SK-N-SH (cell line): ENCODE data around the gene PAEP.

ENCODE experiments used
- CTCF ChIP-seq: fragments of 200-600 bp; sonication (generic); IDR thresholded peaks from 2 replicates; pipeline ENCODE4 v1.6.1; 2017; ENCODE audit warnings: antibody characterized with exemption, mild to moderate bottlenecking, moderate library complexity
- ELF1 ChIP-seq: IDR thresholded peaks from 2 replicates; pipeline ENCODE4 v1.4.0; 2012
- EP300 ChIP-seq, 2 experiments: IDR thresholded peaks; 2 replicates each; pipeline versions ENCODE4 v1.4.0 to v1.6.1; 2012; ENCODE audit warnings: borderline replicate concordance in 1 of 2, low read depth in 1 of 2, low read length in 1 of 2
- MAX ChIP-seq: IDR thresholded peaks from 2 replicates; pipeline ENCODE4 v1.4.0; 2012; ENCODE audit warnings: low read depth
- POLR2AphosphoS5 ChIP-seq: IDR thresholded peaks from 2 replicates; pipeline ENCODE4 v1.6.1; 2012; ENCODE audit warnings: low read depth, low read length
- RAD21 ChIP-seq: IDR thresholded peaks from 2 replicates; pipeline ENCODE4 v1.6.1; 2012; ENCODE audit warnings: mild to moderate bottlenecking, low read length
- RFX5 ChIP-seq: IDR thresholded peaks from 2 replicates; pipeline ENCODE4 v1.6.1; 2012; ENCODE audit warnings: mild to moderate bottlenecking, improper control_type of control experiment, low read length
- SIN3A ChIP-seq: IDR thresholded peaks from 2 replicates; pipeline ENCODE4 v1.6.1; 2012; ENCODE audit warnings: low read depth, mild to moderate bottlenecking, low read length, moderate library complexity, borderline replicate concordance

- no peak for TF ChIP-seq EP300 (IDR thresholded peaks at IDR 0.05; ENCODE audit: borderline replicate concordance in 1 of 2, low read depth in 1 of 2, low read length in 1 of 2)
- TF ChIP-seq CTCF: no peak
- no peak for TF ChIP-seq MAX
- TF ChIP-seq RFX5: no peak
- no peak for TF ChIP-seq POLR2AphosphoS5
- TF ChIP-seq RAD21: no peak
- no peak for TF ChIP-seq ELF1
- no peak for TF ChIP-seq SIN3A
These were observed 2.3 kb downstream of the PAEP start for GRCh38 chr9:135563858-135564257.
